ENCODE measurements around the gene RUNX2.

DNA sequence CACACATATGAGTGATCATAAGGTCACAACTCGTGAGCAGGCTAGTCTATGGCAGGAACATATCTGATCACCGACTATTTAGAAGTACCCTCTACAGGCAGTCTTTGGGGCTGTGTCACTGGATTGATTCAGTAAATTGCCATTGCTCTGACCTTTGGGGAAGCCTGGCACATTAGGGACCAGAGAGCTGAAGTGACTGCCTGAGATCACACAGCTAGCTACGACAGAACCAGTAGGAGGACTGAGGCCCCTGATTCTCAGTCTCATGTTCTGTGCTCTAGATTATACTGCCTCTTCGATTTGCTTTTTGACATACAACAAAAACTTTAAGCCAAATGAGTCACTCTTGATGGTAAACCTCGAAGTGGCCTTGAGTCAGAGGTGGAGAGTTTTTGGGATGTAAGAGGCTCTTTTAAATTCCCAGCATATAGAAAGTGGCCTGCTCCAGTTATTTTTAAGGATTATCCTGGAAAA is 297.1 kb downstream of the RUNX2 start:
- TF ChIP-seq EZH2 (IDR thresholded peaks at IDR 0.05; ENCODE audit: borderline replicate concordance, low read length) (no peak), CTCF (IDR thresholded peaks at IDR 0.05; ENCODE audit: low read length) (no peak)

Measured in OCI-LY1 (cell line).